Spleen (tissue), 11 donors: ENCODE measurements around the gene FLOT2. TPM values are rescaled to one million over a fixed set of nuclear protein-coding genes. Genes with fewer than 3 reads are reported as not detected.
"Not testable (repeated sequence)": the region's sequence is repeated elsewhere in the genome, so short reads cannot be mapped to it uniquely, and the experiment has no call there.

ENCODE experiments used
- DNase-seq: peaks from one replicate; pipeline ENCODE4 v3.0.0-alpha.2; 2020
- H3K27ac ChIP-seq, 8 donors: fragments of 200-600 bp; sonication (generic) in 7 of 8; 1 replicate in 4 of 8; 2 replicates in 4 of 8; pipeline versions ENCODE4 v1.5.0 to v1.8.0; 2016 to 2021; ENCODE audit warnings: inconsistent platforms in 4 of 8, mild to moderate bottlenecking in 4 of 8, moderate library complexity in 1 of 8
- H3K27me3 ChIP-seq, 7 donors: fragments of 200-600 bp; sonication (generic) in 6 of 7; replicated peaks in 1 of 7; 1 replicate in 4 of 7; 2 replicates in 3 of 7; pipeline versions ENCODE4 v1.5.0 to v1.8.0; 2016 to 2021; ENCODE audit warnings: inconsistent platforms in 3 of 7, mild to moderate bottlenecking in 1 of 7
- H3K36me3 ChIP-seq, 6 donors: fragments of 200-600 bp; sonication (generic) in 5 of 6; 1 replicate in 4 of 6; 2 replicates in 2 of 6; pipeline versions ENCODE4 v1.5.0 to v1.8.0; 2016 to 2021; ENCODE audit warnings: inconsistent platforms in 2 of 6
- H3K4me1 ChIP-seq, 6 donors: fragments of 200-600 bp; sonication (generic) in 5 of 6; 1 replicate in 3 of 6; 2 replicates in 3 of 6; pipeline versions ENCODE4 v1.5.0 to v1.8.0; 2016 to 2021; ENCODE audit warnings: inconsistent platforms in 3 of 6
- H3K4me3 ChIP-seq, 8 donors: fragments of 200-600 bp; sonication (generic) in 7 of 8; 1 replicate in 4 of 8; 2 replicates in 4 of 8; pipeline versions ENCODE4 v1.5.0 to v1.8.0; 2016 to 2021; ENCODE audit warnings: inconsistent platforms in 4 of 8, mild to moderate bottlenecking in 4 of 8, moderate library complexity in 2 of 8
- H3K9me3 ChIP-seq, 8 donors: fragments of 200-600 bp; sonication (generic) in 7 of 8; 1 replicate in 4 of 8; 2 replicates in 4 of 8; pipeline versions ENCODE4 v1.5.0 to v1.8.0; 2016 to 2021; ENCODE audit warnings: inconsistent platforms in 4 of 8
- POLR2A ChIP-seq, 3 donors: fragments of 450-650 bp; IDR thresholded peaks; one replicate each; pipeline ENCODE4 v1.5.1; 2017; ENCODE audit warnings: antibody characterized with exemption in 3 of 3, mild to moderate bottlenecking in 1 of 3
- POLR2AphosphoS5 ChIP-seq, 3 donors: sonication (generic); formaldehyde crosslinking; IDR thresholded peaks; one replicate each; pipeline ENCODE4 v1.5.1; 2017; ENCODE audit warnings: antibody characterized with exemption in 3 of 3
- WGBS, 5 donors: extraction: QIAGEN DNeasy Blood & Tissue Kit in 3 of 5; methylation state at CpG; one replicate each; pipeline versions ENCODE4 v1.1.5 to v1.1.7; 2013 to 2018; 5-methylcytosine and 5-hydroxymethylcytosine counted together
- intact Hi-C: fragments of 100-400 bp; cut with DNase I; formaldehyde crosslinking; loops from one replicate; pipeline ENCODE4 v1.15.0; 2023; ENCODE audit warnings: low total_unique reads
- microRNA-seq, 3 donors: library from miRNA; unstranded; fragments of <30 nt; microRNA quantifications; one replicate each; pipeline versions ENCODE4 to v1.1.0, GENCODE V29; 2019 to 2020
- polyA plus RNA-seq, 3 donors: library from polyadenylated mRNA; stranded (reverse); fragments of 200-250 nt; gene quantifications; one replicate each; pipeline ENCODE4 v1.2.1, GENCODE V29; 2013
- small RNA-seq, 4 donors: library from RNA; depleted of rRNA; stranded (forward); fragments of <200 nt; gene quantifications; one replicate each; pipeline ENCODE3, GENCODE V24; 2016
- total RNA-seq, 7 donors: library from RNA; depleted of rRNA in 3 of 7; stranded (reverse); fragments of >200 nt in 3 of 7; fragmentation: NEBNext Ultra II Directional in 4 of 7; extraction: Animal tissue kit (Norgen Biotek cat#: 25700) in 4 of 7; gene quantifications; one replicate each; pipeline versions ENCODE4 v1.1.0 to v1.2.1, GENCODE V29; 2016 to 2021
- TF ChIP-seq, protein P1 (sequence below), 11 experiments: fragments of 200-600 bp in 7 of 11; fragments of 450-650 bp in 4 of 11; sonication (generic) in 4 of 11; IDR thresholded peaks in 8 of 11; conservative IDR thresholded peaks in 3 of 11; 1 replicate in 7 of 11; 2 replicates in 4 of 11; pipeline versions ENCODE4 v1.4.0 to v1.8.0; 2016 to 2021; ENCODE audit warnings: antibody characterized with exemption in 11 of 11, inconsistent platforms in 4 of 11, mild to moderate bottlenecking in 1 of 11
- donor health status: healthy with polysubstance abuse.
- donor health status: DM: no; HTN: no; CAD: no; lungs with moderate emphysema.
- donor health status: DM: no; HTN: no; CAD: no.
- donor health status: Bipolar disorder and iron deficiency.
- donor health status: healthy.
- donor health status: DM: no; HTN: no; CAD: no.
- donor health status: DM: yes; HTN: yes; CAD: no.

The FLOT2 gene
- total and polyA plus RNA-seq, 10 donors, result 80.8 to 259 (median 184) TPM

DNA sequence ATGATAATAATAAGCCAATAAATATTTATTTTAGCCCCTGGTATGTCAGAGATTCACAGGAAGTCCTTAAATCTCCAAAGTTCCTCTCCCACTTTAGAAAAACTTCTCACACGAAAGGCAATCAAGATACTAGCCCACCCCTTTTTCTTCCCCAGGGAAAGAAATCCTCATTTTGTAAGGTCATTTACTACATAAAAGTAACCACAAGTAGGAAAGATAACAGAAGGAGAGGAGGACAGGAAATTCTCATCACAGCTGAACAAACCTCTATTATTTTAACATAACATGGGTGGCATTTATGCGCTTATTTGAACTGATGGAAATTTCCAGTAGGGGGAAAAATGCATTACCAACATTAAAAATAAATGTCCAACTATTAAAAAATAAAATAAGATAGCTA is 58.3 kb downstream of the FLOT2 start:
- peaks cover 9 to 46% (median 31%) of the 10 kb centered on the region in 6 donors for H3K4me1 ChIP-seq
- TF ChIP-seq POLR2A (IDR thresholded peaks at IDR 0.05) (no peak), POLR2AphosphoS5 (IDR thresholded peaks at IDR 0.05) (no peak)
- TF ChIP-seq, protein P1, sequence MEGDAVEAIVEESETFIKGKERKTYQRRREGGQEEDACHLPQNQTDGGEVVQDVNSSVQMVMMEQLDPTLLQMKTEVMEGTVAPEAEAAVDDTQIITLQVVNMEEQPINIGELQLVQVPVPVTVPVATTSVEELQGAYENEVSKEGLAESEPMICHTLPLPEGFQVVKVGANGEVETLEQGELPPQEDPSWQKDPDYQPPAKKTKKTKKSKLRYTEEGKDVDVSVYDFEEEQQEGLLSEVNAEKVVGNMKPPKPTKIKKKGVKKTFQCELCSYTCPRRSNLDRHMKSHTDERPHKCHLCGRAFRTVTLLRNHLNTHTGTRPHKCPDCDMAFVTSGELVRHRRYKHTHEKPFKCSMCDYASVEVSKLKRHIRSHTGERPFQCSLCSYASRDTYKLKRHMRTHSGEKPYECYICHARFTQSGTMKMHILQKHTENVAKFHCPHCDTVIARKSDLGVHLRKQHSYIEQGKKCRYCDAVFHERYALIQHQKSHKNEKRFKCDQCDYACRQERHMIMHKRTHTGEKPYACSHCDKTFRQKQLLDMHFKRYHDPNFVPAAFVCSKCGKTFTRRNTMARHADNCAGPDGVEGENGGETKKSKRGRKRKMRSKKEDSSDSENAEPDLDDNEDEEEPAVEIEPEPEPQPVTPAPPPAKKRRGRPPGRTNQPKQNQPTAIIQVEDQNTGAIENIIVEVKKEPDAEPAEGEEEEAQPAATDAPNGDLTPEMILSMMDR (IDR thresholded peaks at IDR 0.05 in 8 of 11, conservative IDR thresholded peaks at IDR 0.05 in 3 of 11), result no peak
- H3K36me3 ChIP-seq, result peaks cover 0 to 9% (median 0%) of the 10 kb centered on the region in 6 donors
- intact Hi-C loops, result no loop called here
- 52 to 73% (median 63%) methylated on average over 2 of the region's 2 CpGs for WGBS, 5 donors
- no peaks in the 10 kb centered on the region for H3K9me3 ChIP-seq
- H3K27me3 ChIP-seq, result no peaks in the 10 kb centered on the region
- no peak overlapping the region for H3K4me3 ChIP-seq
- no peak for DNase-seq
- H3K27ac ChIP-seq, result no peak overlapping the region

DNA sequence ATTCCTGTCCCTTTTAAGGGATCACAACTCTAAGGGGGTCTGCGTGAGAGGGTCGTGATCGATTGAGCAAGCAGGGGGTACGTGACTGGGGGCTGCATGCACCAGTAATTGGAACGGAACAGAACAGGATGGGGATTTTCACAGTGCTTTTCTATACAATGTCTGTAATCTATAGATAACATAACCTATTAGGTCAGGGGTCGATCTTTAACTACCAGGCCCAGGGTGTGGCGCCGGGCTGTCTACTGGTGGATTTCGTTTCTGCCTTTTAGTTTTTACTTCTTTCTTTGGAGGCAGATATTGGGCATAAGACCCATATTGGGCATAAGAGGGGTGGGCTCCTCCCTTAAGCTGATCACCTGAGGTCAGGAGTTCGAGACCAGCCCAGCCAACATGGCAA is 61.0 kb downstream of the FLOT2 start:
- WGBS, 5 donors, result 93 to 97% (median 94%) methylated on average over 9 to 10 of the region's 10 CpGs
- peaks cover 4 to 30% (median 19%) of the 10 kb centered on the region in 6 donors for H3K4me1 ChIP-seq
- H3K27ac ChIP-seq, H3K27me3 ChIP-seq, H3K9me3 ChIP-seq, intact Hi-C loops, H3K4me3 ChIP-seq: not testable (repeated sequence)
- peak; percentile 11 for DNase-seq
- peaks cover 0 to 25% (median 4%) of the 10 kb centered on the region in 6 donors for H3K36me3 ChIP-seq

DNA sequence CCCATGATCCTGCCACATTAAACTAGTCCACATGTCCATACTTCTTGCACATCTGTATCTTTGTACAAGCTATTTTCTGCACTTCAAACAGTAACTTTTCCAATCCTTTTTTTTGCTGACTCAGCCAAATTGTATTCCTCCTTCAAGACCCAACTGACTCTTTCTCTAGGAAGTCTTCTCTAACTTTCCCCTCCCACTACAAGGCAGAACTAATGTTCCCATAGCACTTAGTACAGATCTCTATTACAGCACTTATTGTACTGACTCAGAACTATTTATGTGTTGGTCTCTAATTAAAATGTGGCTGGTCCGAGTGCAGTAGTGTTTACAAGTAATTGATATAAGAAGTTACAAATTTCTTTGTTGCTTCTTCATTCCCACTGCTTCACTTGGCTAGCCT is 63.1 kb downstream of the FLOT2 start:
- H3K4me3 ChIP-seq, result no peak overlapping the region
- no peak overlapping the region for H3K27ac ChIP-seq
- H3K36me3 ChIP-seq, result peaks cover 0 to 41% (median 5%) of the 10 kb centered on the region in 6 donors
- H3K4me1 ChIP-seq, result peaks cover 0 to 9% (median 2%) of the 10 kb centered on the region in 6 donors
- no peaks in the 10 kb centered on the region for H3K9me3 ChIP-seq
- TF ChIP-seq POLR2AphosphoS5 (IDR thresholded peaks at IDR 0.05), result no peak
- TF ChIP-seq, protein P1 (IDR thresholded peaks at IDR 0.05 in 8 of 11, conservative IDR thresholded peaks at IDR 0.05 in 3 of 11), result no peak
- TF ChIP-seq POLR2A (IDR thresholded peaks at IDR 0.05), result no peak
- DNase-seq, result no peak
- intact Hi-C loops, result no loop called here
- WGBS, 5 donors, result 94 to 100% (median 98%) methylated on average over 1 of the region's 1 CpG
- H3K27me3 ChIP-seq, result no peaks in the 10 kb centered on the region

Small RNAs within 50 kb of the gene (microRNA-seq; reads per million reads assigned to microRNA genes)
- 0 reads per million in 3 donors for gene MIR451B

Small RNAs within 50 kb of the gene (small RNA-seq; reads per million reads assigned to genes)
- 0 reads per million in 4 donors for gene RF00019

Other genes with a start within 250 kb of the FLOT2 start
- gene SDF2, start 235.8 kb downstream of the FLOT2 start, total RNA-seq, result 10 to 100 TPM; 43.1 to 54.5 (median 48.7) TPM
- gene SDF2, start 235.8 kb downstream of the FLOT2 start, polyA plus RNA-seq, result 10 to 100 TPM; 28.7 to 38.3 (median 35.2) TPM
- 10 to 100 TPM; 68.5 to 91.2 (median 78.7) TPM for gene SUPT6H, start 235.5 kb downstream of the FLOT2 start, total RNA-seq
- 10 to 100 TPM; 11.6 to 29.7 (median 24.0) TPM for gene SUPT6H, start 235.5 kb downstream of the FLOT2 start, polyA plus RNA-seq
- gene PROCA1, start 185.8 kb downstream of the FLOT2 start, total RNA-seq, result 1 to 10 TPM; 4.3 to 8.5 (median 6.6) TPM
- gene PROCA1, start 185.8 kb downstream of the FLOT2 start, polyA plus RNA-seq, result 10 to 100 TPM in 2 of 3 donors, 1 to 10 TPM in 1; 6.0 to 14.5 (median 12.8) TPM
- gene RAB34, start 179.9 kb downstream of the FLOT2 start, total RNA-seq, result 100 to 1,000 TPM in 1 of 7 donors, 10 to 100 TPM in 6; 31.4 to 111 (median 49.4) TPM
- 10 to 100 TPM; 45.6 to 59.5 (median 56.6) TPM for gene RAB34, start 179.9 kb downstream of the FLOT2 start, polyA plus RNA-seq
- gene RPL23A, start 177.7 kb downstream of the FLOT2 start, total RNA-seq, result 1,000 to 10,000 TPM in 4 of 7 donors, 100 to 1,000 TPM in 3; 571 to 2,010 (median 1,472) TPM
- gene RPL23A, start 177.7 kb downstream of the FLOT2 start, polyA plus RNA-seq, result 1,000 to 10,000 TPM; 2,562 to 3,144 (median 3,044) TPM
- 1 to 10 TPM in 5 of 7 donors, under 1 TPM in 1, not detected in 1; 0.97 to 2.6 (median 2.0) TPM for gene TLCD1, start 171.5 kb downstream of the FLOT2 start, total RNA-seq
- gene TLCD1, start 171.5 kb downstream of the FLOT2 start, polyA plus RNA-seq, result 1 to 10 TPM; 2.3 to 3.5 (median 2.4) TPM
- 10 to 100 TPM in 6 of 7 donors, 1 to 10 TPM in 1; 8.9 to 17.6 (median 12.8) TPM for gene NEK8, start 168.9 kb downstream of the FLOT2 start, total RNA-seq
- 10 to 100 TPM in 1 of 3 donors, 1 to 10 TPM in 2; 7.3 to 14.3 (median 7.7) TPM for gene NEK8, start 168.9 kb downstream of the FLOT2 start, polyA plus RNA-seq
- gene TRAF4, start 153.7 kb downstream of the FLOT2 start, total RNA-seq, result 10 to 100 TPM; 19.8 to 75.5 (median 32.7) TPM
- 10 to 100 TPM; 24.8 to 38.1 (median 35.6) TPM for gene TRAF4, start 153.7 kb downstream of the FLOT2 start, polyA plus RNA-seq
- 10 to 100 TPM; 11.6 to 23.6 (median 17.5) TPM for gene FAM222B, start 54.9 kb downstream of the FLOT2 start, total RNA-seq
- 1 to 10 TPM; 2.9 to 5.3 (median 3.0) TPM for gene FAM222B, start 54.9 kb downstream of the FLOT2 start, polyA plus RNA-seq
- 10 to 100 TPM; 28.4 to 51.9 (median 38.8) TPM for gene ERAL1, start 42.7 kb downstream of the FLOT2 start, total RNA-seq
- gene ERAL1, start 42.7 kb downstream of the FLOT2 start, polyA plus RNA-seq, result 10 to 100 TPM; 31.2 to 39.7 (median 38.6) TPM
- 10 to 100 TPM; 14.7 to 51.2 (median 21.2) TPM for gene DHRS13, start 5.3 kb upstream of the FLOT2 start, total RNA-seq
- gene DHRS13, start 5.3 kb upstream of the FLOT2 start, polyA plus RNA-seq, result 10 to 100 TPM; 12.2 to 12.6 (median 12.6) TPM
- 100 to 1,000 TPM in 2 of 7 donors, 10 to 100 TPM in 5; 65.9 to 118 (median 84.9) TPM for gene PHF12, start 53.8 kb upstream of the FLOT2 start, total RNA-seq
- gene PHF12, start 53.8 kb upstream of the FLOT2 start, polyA plus RNA-seq, result 10 to 100 TPM; 16.2 to 22.0 (median 20.0) TPM
- gene SEZ6, start 108.3 kb upstream of the FLOT2 start, total RNA-seq, result under 1 TPM in 1 of 7 donors, not detected in 6; 0.88 TPM
- not detected for gene SEZ6, start 108.3 kb upstream of the FLOT2 start, polyA plus RNA-seq
- gene PIPOX, start 145.4 kb upstream of the FLOT2 start, total RNA-seq, result 1 to 10 TPM; 3.0 to 8.3 (median 5.5) TPM
- gene PIPOX, start 145.4 kb upstream of the FLOT2 start, polyA plus RNA-seq, result under 1 TPM; 0.64 to 0.80 (median 0.74) TPM